HG02588 (cell line): ENCODE data around the gene CLINT1.

ENCODE experiments used
- ATAC-seq: cut with Tn5 transposase; IDR thresholded peaks from one replicate; pipeline ENCODE4 v1.9.1; 2021; ENCODE audit warnings: mild to moderate bottlenecking, moderate library complexity; ENCODE audit not compliant: unreplicated experiment

The CLINT1 gene

GRCh38 chr5:157821822-157822622 is 36.9 kb downstream of the CLINT1 start:
- no peak for ATAC-seq

- no peak for ATAC-seq
Observed at GRCh38 chr5:157821405-157821804, 37.5 kb downstream of the CLINT1 start.

GRCh38 chr5:157820593-157821252 is 38.2 kb downstream of the CLINT1 start:
- no peak for ATAC-seq

- ATAC-seq, result no peak
Observed at GRCh38 chr5:157819502-157820115, 39.3 kb downstream of the CLINT1 start.

- ATAC-seq, result no peak
Observed at GRCh38 chr5:157818368-157818767, 40.6 kb downstream of the CLINT1 start.

- ATAC-seq, result no peak
Observed at GRCh38 chr5:157817928-157818327, 41.0 kb downstream of the CLINT1 start.

- ATAC-seq, result no peak
Observed at GRCh38 chr5:157817387-157817702, 41.6 kb downstream of the CLINT1 start.

- ATAC-seq, result no peak
Observed at GRCh38 chr5:157816682-157817386, 42.1 kb downstream of the CLINT1 start.

GRCh38 chr5:157812086-157812485 is 46.9 kb downstream of the CLINT1 start:
- ATAC-seq, result no peak

GRCh38 chr5:157808043-157808442 is 50.9 kb downstream of the CLINT1 start:
- no peak for ATAC-seq

- ATAC-seq, result no peak
Observed at GRCh38 chr5:157802736-157803135, 56.2 kb downstream of the CLINT1 start.

- ATAC-seq, result no peak
Observed at GRCh38 chr5:157800137-157800536, 58.8 kb downstream of the CLINT1 start.

GRCh38 chr5:157799578-157799977 is 59.4 kb downstream of the CLINT1 start:
- ATAC-seq, result no peak

- ATAC-seq, result no peak
Observed at GRCh38 chr5:157793301-157793700, 65.6 kb downstream of the CLINT1 start.

- no peak for ATAC-seq
Observed at GRCh38 chr5:157785801-157786200, 73.1 kb downstream of the CLINT1 start.

GRCh38 chr5:157779221-157779620 is 79.7 kb downstream of the CLINT1 start:
- ATAC-seq, result no peak

- ATAC-seq, result no peak
Observed at GRCh38 chr5:157778121-157778805, 80.7 kb downstream of the CLINT1 start.

- ATAC-seq, result no peak
Observed at GRCh38 chr5:157772127-157772526, 86.8 kb downstream of the CLINT1 start.

- no peak for ATAC-seq
Observed at GRCh38 chr5:157770665-157771064, 88.3 kb downstream of the CLINT1 start.

GRCh38 chr5:157767689-157768088 is 91.3 kb downstream of the CLINT1 start:
- no peak for ATAC-seq

- ATAC-seq, result no peak
Observed at GRCh38 chr5:157766902-157767301, 92.0 kb downstream of the CLINT1 start.
